ENCODE measurements around the gene GDF9.

DNA sequence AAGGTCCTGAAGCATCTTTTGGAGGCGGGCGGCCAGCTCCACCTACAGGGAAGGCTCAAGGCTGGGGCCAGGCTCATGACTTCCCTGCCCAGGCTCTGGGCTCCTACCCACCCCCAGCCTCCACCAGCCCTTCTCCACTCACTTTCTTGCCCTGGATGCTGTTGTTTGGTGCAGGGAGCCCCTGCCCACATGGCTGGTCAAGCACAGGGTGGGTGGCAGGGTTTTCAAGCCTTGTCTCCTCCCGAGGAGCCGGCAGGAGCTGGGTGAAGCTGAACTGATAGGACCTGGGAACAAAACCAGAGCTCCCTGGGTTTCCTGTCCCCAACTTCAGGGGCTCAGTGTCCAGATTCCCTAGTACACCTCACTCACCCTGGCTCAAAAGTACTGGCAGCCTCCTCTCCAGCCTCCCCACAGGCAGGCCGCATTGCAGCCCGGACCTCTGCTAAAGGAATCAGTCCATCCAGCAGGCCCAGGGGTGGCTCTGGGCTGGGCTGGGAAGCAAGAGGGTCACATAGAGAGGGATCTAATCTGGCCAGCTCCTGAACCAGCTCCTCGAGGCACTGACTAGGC is 42.7 kb downstream of the GDF9 start:
- TF ChIP-seq POLR2AphosphoS5 (IDR thresholded peaks at IDR 0.05) (no peak), EP300 (IDR thresholded peaks at IDR 0.05) (no peak), POLR2A (IDR thresholded peaks at IDR 0.05) (no peak)
- TF ChIP-seq, protein P1, sequence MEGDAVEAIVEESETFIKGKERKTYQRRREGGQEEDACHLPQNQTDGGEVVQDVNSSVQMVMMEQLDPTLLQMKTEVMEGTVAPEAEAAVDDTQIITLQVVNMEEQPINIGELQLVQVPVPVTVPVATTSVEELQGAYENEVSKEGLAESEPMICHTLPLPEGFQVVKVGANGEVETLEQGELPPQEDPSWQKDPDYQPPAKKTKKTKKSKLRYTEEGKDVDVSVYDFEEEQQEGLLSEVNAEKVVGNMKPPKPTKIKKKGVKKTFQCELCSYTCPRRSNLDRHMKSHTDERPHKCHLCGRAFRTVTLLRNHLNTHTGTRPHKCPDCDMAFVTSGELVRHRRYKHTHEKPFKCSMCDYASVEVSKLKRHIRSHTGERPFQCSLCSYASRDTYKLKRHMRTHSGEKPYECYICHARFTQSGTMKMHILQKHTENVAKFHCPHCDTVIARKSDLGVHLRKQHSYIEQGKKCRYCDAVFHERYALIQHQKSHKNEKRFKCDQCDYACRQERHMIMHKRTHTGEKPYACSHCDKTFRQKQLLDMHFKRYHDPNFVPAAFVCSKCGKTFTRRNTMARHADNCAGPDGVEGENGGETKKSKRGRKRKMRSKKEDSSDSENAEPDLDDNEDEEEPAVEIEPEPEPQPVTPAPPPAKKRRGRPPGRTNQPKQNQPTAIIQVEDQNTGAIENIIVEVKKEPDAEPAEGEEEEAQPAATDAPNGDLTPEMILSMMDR (IDR thresholded peaks at IDR 0.05) = peak in 1 of 4 experiments; percentile 5
